ENCODE data around the gene SLC6A6.

The SLC6A6 gene

GRCh38 chr3:14480207-14481017, 78.0 kb downstream of the SLC6A6 start:
- in situ Hi-C loops (cut with HindIII; ENCODE audit: low sequenced_read_pairs) = no loop called here

DNA sequence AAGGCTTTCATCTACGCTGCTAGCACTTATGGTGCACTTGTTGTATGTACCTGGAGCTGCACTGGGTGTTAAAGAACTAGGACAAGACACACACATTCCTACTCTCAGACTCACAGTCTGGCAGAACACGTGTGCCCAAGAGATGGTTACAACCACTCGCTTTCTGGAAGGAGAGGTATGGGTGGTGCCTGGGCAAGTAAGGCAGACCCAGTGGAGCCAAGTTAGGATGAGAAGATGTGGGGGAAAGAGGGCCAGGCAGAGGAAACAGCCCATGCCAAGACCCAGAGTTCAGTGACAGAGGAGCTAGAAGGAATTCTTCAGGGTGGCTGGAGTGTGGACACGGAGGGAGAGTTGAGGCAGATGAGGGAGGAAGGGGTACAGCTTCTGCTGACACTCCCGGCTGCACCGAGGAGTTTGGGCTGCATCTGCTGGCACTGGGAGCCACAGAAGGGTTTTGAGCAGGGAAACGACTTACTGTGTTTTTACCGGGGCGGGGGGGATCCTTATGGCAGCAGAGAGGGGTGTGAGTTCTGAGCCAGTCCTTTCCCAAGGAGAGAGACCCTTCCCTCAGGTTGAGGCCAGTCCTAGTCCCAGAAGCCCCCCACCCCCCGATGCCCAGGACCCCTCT, 78.7 kb downstream of the SLC6A6 start:
- in situ Hi-C loops (cut with HindIII; ENCODE audit: low sequenced_read_pairs) = no loop called here

GRCh38 chr3:14481646-14482036, 79.2 kb downstream of the SLC6A6 start:
- in situ Hi-C loops (cut with HindIII; ENCODE audit: low sequenced_read_pairs) = no loop called here

DNA sequence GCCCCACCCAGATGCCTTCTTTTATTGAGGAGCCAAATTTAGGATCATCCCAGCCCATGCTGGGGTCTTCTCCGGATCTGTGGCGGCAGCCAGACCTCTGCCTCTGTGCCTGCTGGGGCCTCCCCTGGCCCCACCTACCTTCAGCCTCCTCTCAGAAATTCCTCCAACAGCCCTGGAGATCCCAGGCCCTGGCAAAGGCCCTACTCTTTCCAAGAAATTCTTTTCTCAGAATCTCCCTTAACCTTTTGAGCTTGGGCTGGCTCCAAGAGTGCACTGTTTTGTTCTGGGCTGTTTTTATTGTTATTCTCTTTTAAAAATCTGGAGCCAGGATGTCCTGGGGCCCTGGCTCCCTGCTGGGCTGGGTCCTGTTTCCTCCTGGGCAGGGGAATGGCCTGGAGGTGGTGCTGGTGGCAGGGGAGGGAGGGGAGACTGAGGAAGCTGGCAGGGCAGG, 79.9 kb downstream of the SLC6A6 start:
- in situ Hi-C loops (cut with HindIII; ENCODE audit: low sequenced_read_pairs) = no loop called here

DNA sequence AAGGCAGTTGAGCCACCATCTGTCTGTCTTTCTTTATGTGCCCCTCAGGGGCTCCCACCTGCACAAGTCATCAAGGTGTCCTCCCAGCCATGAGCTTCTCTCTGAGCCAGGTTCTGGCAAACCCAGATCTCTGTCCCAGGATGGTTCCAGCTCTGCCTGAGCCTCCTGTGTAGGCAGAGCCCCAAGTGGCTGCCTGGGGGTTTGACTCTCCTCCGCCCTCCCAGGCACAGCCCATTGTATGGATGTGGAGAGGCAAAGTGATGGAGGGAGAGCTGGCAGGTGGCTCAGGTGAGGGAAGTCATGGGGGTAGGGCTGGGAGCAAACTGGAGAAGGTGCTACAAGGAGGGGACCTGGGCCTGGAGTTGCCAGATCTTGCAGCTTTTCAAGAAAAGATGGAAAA, 80.9 kb downstream of the SLC6A6 start:
- in situ Hi-C loops (cut with HindIII; ENCODE audit: low sequenced_read_pairs) = no loop called here

DNA sequence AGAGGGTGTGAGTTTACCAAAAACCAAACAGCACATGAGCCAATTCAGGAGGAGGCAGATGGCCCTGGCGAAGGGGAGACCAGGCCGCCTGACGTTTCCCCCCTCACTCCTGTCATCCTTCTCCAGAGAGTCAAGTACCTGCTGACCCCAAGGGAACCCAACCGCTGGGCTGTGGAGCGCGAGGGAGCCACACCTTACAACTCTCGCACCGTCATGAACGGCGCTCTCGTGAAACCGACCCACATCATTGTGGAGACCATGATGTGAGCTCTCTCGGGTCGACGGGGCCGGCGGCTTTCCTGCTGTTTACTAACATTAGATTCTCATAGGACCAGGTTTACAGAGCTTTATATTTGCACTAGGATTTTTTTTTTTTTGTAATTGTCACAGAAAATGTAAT, 82.3 kb downstream of the SLC6A6 start:
- in situ Hi-C loops (cut with HindIII; ENCODE audit: low sequenced_read_pairs) = no loop called here

- in situ Hi-C loops (cut with HindIII; ENCODE audit: low sequenced_read_pairs) = no loop called here
Measured at GRCh38 chr3:14485981-14486380, 83.6 kb downstream of the SLC6A6 start.

- in situ Hi-C loops (cut with HindIII; ENCODE audit: low sequenced_read_pairs) = no loop called here
Measured at GRCh38 chr3:14486460-14486859, 84.1 kb downstream of the SLC6A6 start.

- in situ Hi-C loops (cut with HindIII; ENCODE audit: low sequenced_read_pairs) = no loop called here
Measured at GRCh38 chr3:14487086-14487485, 84.7 kb downstream of the SLC6A6 start.

GRCh38 chr3:14487821-14488220, 85.4 kb downstream of the SLC6A6 start:
- in situ Hi-C loops (cut with HindIII; ENCODE audit: low sequenced_read_pairs) = no loop called here

DNA sequence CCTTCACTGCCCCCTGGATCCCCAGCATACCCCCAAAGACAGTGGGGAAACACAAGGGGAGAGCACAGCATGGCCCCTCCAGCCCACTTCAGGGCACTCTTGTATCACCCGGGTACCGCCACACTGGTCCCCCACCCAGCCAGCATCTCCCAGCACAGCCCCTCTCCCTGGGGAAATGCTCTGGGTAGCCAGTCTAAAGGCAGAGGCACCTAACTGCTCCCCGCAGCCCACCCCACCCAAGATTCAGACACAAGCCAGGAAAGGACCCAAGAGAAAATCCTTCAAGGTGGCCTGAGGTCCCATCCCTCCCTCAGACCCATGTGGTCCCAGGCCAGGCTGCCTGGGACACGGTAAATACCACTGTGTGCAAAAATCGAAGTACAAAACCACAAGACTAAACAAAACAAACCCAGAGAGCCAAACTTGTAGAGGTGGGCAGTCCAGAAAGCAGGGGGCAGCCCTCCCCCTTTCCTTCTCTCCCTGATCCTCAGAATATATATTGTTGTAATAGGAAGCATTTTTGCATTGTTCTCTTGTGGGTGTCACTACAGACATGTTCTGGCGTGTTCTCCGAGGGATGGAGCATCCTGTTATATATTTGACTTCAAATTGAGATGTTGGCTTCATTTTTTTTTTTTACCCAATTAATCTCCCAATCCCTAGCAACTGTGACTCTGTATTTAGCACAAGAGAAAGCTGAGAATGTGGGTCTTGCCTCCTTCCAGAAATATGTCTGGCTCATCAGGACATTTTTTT, 86.1 kb downstream of the SLC6A6 start:
- in situ Hi-C loops (cut with HindIII; ENCODE audit: low sequenced_read_pairs) = no loop called here

DNA sequence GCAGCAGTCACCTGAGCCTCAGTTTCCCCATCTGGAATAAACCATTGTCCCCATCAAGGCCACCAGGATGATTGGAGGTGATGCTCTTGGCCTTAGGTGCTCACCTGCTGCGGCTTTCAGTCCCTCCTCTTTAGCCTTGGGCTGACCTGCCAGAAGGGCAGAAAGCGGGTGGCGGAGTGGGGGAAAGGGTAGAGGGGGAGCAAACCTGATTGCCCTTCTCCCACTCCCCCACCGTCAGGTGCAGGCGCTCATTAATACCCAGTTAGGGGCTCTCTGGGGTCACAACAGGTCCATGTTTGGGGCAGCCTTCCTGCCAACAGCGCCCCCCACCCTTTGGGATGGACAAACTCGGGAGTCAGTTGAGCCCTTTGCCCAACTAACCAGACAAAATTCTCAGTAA, 87.2 kb downstream of the SLC6A6 start:
- in situ Hi-C loops (cut with HindIII; ENCODE audit: low sequenced_read_pairs) = no loop called here

- in situ Hi-C loops (cut with HindIII; ENCODE audit: low sequenced_read_pairs) = no loop called here
Measured at GRCh38 chr3:14490255-14490654, 87.8 kb downstream of the SLC6A6 start.

DNA sequence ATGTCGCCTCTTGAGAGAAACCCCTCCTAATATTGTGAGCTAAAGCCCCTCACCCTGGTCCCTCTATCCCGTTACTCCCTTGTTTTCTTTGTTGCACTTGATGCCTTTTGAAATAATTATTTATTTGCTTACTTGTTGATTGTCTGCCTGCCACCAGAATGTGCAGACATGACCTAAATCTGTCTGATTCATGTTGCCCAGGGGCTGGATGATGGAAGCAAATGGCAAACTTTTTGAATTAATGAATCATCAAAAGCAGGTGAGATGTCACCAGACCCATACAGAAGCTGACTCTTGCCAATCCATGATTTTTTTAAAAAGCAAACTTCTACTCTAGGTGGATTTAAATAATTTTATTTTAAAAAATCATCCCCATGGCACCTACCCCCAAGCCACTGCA, 88.4 kb downstream of the SLC6A6 start:
- in situ Hi-C loops (cut with HindIII; ENCODE audit: low sequenced_read_pairs) = no loop called here

GRCh38 chr3:14491396-14492190, 89.2 kb downstream of the SLC6A6 start:
- in situ Hi-C loops (cut with HindIII; ENCODE audit: low sequenced_read_pairs) = no loop called here

DNA sequence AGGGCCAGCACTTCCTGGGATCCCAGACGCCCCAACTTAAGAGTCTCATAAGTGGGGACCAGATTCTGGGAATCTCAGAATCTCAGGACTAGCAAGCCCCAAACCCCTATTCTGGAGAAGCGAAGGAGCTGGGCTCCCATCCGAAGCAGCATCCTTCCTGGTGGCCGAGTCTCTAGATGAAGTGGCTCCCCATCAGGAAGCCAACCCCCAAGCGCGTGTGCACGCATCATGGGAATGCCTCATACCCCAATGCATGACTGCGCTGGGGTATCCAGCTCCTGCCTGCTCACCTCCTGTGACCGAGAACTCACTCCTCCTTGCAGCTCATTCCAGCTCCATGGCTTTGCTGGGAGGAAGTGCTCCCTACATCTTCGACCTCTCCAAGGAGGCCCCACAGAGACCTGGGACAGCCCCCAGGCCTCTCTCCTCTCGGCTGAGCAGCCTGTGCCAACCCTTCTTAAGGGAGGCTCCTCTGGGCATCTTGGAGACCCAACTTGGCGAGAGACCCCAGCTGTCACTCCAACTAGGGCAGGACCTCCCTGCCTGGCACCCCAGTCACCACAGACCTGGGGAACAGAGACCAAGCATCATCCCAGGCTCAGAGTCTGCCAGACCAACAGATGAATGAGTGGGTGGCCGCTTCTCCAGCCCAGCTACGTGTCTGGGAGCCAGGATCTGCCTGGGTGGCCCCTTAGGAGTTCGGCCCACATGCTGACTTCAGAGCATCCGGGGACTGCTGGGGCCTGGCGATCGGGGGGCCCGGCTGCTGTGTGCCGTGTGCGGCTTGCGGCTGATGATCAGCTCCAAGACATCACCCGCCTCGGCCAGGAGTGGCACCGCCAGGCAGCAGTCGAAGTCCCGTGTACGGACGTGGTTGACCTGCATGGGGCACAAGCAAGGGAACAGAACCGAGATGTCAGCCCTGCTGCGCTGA, 90.8 kb downstream of the SLC6A6 start:
- in situ Hi-C loops (cut with HindIII; ENCODE audit: low sequenced_read_pairs) = no loop called here

- in situ Hi-C loops (cut with HindIII; ENCODE audit: low sequenced_read_pairs) = no loop called here
Measured at GRCh38 chr3:14494279-14494972, 92.0 kb downstream of the SLC6A6 start.

- in situ Hi-C loops (cut with HindIII; ENCODE audit: low sequenced_read_pairs) = no loop called here
Measured at GRCh38 chr3:14494973-14495300, 92.5 kb downstream of the SLC6A6 start.

DNA sequence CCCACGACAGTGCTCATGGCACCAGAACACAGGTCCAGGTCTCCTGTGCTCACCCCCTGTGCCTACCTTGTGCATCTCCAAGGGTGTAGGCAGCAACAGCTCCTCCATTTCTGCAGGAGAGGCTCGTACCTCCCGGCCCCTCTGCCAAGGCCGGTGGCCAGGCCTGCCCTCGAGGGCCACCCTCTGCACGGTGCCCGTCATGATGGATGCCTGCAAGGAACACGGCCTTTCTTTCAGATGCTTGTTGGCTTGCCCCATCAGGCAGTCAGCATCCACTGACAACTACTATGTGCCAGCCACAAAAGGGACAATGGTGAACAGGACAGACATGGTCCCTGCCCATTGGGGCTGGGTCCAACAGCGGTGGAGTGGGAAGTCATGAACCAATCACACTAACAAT, 93.9 kb downstream of the SLC6A6 start:
- in situ Hi-C loops (cut with HindIII; ENCODE audit: low sequenced_read_pairs) = no loop called here
